ENCODE results near the gene FOXN3.
"Not testable (repeated sequence)": the region's sequence is repeated elsewhere in the genome, so short reads cannot be mapped to it uniquely, and the experiment has no call there.

Gene FOXN3

DNA sequence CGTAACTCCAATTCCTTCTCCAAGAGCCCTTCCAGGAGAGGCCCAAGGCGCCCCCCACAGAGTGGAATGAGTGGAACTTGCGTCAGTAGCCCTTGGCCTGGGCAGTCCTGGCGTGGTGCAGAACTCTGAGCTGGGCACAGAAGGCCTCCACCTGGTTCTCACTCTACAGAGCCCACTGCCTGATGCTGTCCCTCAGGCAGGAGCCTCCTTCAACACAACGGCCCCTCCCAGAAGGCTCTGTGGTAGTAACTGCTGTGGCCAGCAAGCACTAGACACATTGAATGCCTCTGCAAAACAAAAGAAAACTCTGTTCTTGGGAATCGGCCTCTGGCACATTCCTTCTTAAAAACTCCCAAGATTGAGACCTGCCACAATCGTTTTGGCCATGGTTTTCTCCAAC lies 258.9 kb downstream of the FOXN3 start:
- not testable (repeated sequence) for DNase-seq

DNA sequence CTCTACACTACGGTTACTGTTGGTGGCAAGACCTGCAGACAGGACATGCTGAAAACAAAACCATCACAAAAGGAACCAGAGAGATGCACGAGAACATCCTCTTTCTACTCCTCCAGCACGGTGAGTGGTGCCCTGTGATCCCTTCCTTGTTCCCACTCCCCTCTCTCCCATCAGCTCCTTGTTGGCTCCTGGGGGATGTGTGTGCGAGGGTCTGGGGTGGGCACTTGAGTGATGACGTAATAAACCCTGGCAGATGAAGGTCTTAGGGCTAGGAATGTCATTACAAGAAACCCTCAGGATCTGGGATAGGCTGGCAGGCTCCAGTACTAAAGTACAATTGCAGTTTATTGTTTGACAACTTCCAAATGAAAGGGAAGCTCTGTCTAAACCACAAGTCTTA lies 261.5 kb downstream of the FOXN3 start:
- no peak for DNase-seq

GRCh38 chr14:89151693-89152092 lies 265.3 kb downstream of the FOXN3 start:
- DNase-seq, result not testable (repeated sequence)

DNA sequence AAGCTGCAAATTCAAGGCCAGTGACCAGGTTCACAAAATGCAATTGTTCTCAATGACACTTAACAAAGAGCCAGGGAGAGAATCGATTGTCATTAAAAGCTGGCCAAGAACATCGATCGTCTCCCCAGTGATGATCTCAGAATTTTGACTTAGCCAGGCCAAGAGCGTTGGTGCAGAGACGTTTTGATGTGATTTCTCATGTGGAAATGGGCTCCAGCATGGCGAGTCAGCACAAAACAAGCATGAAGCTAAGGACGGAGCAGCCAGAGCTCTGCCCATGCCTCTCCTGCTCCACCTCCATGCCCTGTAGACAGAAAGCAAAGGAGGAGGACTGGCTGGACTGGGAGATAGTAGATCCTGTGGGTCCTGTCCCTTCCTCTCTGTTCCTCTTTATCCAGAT lies 270.8 kb downstream of the FOXN3 start:
- peak; percentile 14 for DNase-seq

GRCh38 chr14:89144642-89145041 lies 272.4 kb downstream of the FOXN3 start:
- no peak for DNase-seq

DNA sequence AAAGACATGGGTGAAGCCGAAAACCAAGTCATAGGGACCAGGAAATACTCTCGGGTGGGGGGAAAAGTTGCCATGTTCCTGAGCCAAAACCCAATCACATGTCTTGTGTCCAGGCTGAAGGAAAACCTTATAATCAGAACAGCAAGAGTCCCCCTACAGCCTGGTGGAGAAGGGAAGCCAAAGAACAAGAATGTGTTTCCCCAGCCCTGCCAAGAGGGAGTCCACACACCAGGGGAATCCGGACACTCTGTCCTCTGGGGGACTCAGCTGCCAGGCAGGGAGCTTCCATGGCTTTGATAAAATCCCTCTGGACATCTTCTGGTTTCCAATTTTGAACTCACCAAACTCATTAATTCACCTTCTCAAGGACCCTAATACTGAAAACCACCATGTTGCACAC lies 273.0 kb downstream of the FOXN3 start:
- no peak for DNase-seq

GRCh38 chr14:89143595-89143994 lies 273.4 kb downstream of the FOXN3 start:
- no peak for DNase-seq

GRCh38 chr14:89142366-89142765 lies 274.7 kb downstream of the FOXN3 start:
- no peak for DNase-seq

DNA sequence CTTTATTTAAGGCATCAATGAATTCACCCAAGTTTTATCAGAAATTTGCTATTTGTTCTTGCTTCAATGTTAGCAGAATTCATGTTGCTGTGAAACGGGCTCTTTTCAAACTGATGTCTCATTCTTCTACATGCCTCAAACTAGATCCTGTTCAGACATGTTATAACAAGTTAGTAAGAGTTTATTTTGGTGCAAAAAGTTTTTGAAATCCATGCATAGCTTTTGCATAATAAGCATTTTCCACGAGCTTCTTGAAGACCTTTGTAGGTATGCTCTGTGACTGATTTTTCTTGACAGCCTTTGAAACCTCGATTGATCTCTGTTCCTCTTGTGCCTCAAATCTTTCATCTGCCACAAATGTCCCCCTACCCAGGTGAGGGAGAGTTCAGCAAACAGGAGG lies 275.2 kb downstream of the FOXN3 start:
- DNase-seq, result no peak

- no peak for DNase-seq
Observed at GRCh38 chr14:89140326-89140725, 276.7 kb downstream of the FOXN3 start.

DNA sequence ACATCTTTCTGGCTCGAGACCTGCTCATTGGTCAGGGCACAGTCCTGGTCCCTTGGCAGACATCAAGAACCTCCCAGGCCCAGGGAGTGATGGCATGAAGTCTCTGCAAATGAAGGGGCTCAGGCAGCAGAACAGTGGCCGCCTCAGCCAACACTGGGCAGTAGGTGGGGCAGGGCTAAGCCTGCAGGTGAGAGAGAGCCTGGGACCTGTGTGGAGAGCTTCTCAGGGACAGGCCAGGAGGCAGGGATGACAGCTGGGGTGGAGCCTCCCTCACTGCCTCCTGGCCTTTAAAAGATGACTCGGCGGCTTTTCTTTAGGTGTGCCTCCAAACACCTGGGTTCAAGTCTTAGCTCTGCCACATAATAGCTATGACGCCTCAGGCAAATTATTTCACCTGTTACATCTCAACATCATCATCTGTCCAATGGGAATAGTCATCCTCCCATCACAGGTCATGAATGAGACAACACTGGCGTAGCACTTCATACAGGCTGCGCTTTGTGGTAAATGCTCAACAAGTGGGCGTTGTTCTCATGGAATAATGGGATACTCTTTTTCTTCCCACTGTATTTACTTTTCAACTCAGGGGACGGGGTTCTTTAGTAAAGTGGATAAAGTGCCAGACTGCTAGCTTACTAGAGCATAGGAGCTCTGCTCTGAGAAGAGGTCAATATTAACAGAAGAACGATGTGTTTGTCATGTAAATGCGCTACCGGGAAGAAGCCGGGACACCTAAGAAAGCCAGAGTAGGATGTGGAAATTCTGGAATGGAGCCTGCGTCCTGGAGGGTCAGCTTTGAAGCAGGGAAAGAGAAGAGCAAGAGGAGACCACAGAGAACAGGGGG lies 277.4 kb downstream of the FOXN3 start:
- DNase-seq, result no peak

DNA sequence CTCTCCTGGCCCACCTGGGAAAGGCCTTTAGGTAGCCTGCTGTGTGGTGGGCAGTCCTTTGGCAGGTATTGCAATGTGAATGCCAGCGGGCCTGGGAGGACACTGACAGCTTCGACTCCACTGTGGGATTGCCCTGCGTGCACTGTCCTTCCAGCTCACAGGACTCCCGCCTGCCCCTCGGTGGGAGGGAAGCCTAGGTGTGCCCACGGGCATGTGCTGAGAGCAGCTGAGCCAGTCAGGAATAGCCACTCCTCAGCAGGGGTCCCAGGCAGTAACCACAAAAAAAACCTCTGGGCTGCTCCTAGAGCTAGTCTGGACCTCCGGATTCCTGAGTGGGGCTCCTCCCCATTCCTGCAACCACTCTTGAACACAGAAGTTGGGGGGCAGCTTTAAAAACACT lies 278.2 kb downstream of the FOXN3 start:
- no peak for DNase-seq

DNA sequence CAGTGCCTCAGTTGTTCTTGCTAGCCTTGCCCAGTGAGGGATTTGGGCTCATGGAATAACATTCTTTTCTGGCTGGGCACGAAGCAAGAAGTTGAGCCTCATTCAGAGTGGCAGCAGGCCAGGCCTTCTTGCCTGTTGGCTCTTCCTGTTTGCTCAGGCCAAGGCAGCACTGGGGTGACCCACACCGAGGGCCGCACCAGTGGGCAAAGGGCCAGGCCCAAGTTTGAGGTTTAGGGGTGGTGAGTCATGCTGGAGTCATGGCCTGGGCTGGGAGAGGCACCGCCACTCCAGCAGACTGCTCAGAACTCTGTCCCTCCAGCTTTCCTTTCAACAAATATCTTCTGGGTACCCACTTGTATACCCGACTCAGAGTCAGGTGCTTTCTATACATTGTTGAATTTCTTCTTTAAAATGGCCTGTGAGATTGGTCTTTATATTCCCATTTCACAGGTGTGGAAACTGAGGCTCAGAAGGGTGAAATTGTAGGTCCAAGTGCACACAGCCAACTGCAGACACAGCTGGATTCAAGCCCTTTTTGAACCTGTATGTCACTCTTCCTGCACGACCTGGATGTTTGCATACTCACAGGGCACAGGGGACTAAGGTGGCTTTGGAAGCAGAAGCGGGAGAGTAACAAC lies 279.4 kb downstream of the FOXN3 start:
- peak; percentile 82 for DNase-seq

- no peak for DNase-seq
Observed at GRCh38 chr14:89136587-89136986, 280.4 kb downstream of the FOXN3 start.

DNA sequence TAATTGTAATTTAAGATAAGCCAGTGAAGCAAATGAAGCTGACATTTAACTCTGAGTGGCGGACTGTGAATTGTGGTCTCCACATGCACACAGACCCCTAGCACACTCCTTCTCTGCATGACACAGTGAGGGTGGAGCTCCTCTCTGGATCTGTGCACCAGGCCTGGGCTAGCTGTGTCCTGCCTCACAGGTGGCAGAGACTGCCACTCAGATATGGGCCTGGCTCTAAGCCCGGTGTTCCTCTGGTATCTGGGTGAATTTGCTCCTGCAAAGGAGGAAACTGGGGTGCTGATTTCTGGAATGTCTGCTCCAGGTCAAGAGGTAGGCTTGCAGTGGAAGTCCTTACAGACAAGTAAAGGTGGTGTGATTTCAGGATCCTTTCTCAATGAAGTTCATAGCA lies 282.4 kb downstream of the FOXN3 start:
- no peak for DNase-seq

- no peak for DNase-seq
Observed at GRCh38 chr14:89131004-89131750, 285.9 kb downstream of the FOXN3 start.

DNA sequence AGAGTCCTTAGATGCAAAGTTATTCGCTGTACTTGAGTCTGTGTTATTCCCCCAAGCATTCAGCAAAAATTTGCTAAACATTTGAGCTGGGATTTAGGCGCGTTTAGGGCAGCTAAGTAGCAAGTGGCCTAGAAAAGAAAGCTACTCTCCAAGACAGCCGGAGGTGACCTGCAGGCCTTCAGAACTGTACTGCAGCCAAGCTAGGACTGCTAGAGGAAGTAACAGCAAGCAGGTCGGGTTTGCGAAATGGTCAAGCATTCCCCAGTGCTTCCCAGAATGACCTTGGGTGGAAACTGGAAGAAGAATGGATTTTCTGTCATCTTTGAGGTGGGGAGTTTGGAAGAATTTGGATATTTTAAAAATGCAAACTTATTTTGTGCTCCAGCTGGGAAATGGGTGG lies 287.5 kb downstream of the FOXN3 start:
- no peak for DNase-seq

DNA sequence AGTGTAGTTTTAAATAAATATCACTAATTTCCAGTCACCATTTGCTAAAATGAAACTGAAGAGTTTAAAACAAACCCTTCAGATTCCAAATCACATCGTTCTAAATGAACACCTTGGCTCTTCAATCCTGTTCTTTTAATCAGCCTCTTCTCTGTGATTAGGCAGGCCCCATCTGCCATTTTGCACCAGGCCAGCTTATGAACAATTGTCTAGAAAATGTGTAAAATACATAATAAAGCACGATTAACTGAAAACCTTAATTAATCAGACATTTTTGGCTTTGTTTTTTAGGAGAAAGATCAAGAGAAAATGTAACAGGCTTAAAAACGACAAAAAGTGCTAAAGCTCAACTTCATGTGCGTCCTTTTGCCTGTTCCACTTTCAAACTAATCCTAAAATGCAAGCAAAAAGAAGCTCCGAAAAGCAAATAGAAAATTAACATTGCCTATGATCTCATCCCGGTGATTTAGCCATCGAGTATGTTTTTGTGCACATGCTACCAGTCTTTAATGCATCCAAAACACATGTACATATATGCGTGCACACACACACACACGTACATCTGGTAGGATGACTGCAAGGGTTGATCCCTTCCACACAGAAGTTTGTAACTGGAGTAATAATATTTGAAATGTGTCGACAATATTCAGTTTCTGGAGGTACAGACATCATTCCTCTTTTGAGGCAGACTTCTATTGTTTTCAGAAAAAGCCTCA lies 288.6 kb downstream of the FOXN3 start:
- no peak for DNase-seq

GRCh38 chr14:89126461-89126860 lies 290.6 kb downstream of the FOXN3 start:
- DNase-seq, result no peak

DNA sequence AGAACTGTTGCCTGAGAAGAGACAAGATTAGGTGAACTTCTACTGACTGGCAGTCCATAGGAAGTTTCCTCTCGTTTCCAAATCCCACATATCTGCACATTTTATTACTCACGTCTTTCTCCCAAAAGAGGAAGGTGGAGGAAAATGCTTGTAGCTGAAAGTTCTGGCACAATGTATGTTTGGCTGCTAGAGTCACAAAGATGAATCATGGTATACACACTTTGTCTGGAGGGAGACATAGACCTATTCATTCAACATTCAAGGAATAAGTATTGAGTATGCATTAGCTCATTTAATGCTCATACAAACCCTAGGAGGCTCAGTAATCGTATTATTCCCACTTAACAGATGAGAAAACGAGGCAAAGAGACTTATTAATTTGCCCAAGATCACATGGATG lies 291.8 kb downstream of the FOXN3 start:
- no peak for DNase-seq

- DNase-seq, result no peak
Observed at GRCh38 chr14:89123851-89124250, 293.2 kb downstream of the FOXN3 start.

GRCh38 chr14:89123215-89123614 lies 293.8 kb downstream of the FOXN3 start:
- no peak for DNase-seq

GRCh38 chr14:89121968-89122620 lies 294.9 kb downstream of the FOXN3 start:
- no peak for DNase-seq

All from kidney glomerular epithelial cell (primary cell).